Right renal pelvis (tissue), 4 donors: Measurements from ENCODE around the gene LIN7B. TPM values are rescaled to one million over a fixed set of nuclear protein-coding genes. Genes with fewer than 3 reads are reported as not detected.
"Not testable (repeated sequence)": the region's sequence is repeated elsewhere in the genome, so short reads cannot be mapped to it uniquely, and the experiment has no call there.

Experiments used
- DNase-seq, 4 donors: peaks; one replicate each; pipeline ENCODE4 v3.0.0-alpha.2; 2013; ENCODE audit warnings: low read depth in 4 of 4, low spot score in 3 of 4, missing footprints in 1 of 4
- polyA plus RNA-seq, 4 donors: library from polyadenylated mRNA; unstranded; fragments of 120-200 nt; gene quantifications; one replicate each; pipeline ENCODE4 v1.2.1, GENCODE V29; 2013; ENCODE audit not compliant: insufficient read length in 4 of 4

Gene LIN7B, protein sequence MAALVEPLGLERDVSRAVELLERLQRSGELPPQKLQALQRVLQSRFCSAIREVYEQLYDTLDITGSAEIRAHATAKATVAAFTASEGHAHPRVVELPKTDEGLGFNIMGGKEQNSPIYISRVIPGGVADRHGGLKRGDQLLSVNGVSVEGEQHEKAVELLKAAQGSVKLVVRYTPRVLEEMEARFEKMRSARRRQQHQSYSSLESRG
- 1 to 10 TPM; 7.7 to 8.9 (median 8.2) TPM for polyA plus RNA-seq

- DNase-seq = peak in 1 of 4 donors; percentile 63
Observed at GRCh38 chr19:49113762-49114629, at the start of gene LIN7B. Gene LIN7B (plus strand): TSS chr19:49114370. CDS start chr19:49114405, 35 bp downstream.

DNA sequence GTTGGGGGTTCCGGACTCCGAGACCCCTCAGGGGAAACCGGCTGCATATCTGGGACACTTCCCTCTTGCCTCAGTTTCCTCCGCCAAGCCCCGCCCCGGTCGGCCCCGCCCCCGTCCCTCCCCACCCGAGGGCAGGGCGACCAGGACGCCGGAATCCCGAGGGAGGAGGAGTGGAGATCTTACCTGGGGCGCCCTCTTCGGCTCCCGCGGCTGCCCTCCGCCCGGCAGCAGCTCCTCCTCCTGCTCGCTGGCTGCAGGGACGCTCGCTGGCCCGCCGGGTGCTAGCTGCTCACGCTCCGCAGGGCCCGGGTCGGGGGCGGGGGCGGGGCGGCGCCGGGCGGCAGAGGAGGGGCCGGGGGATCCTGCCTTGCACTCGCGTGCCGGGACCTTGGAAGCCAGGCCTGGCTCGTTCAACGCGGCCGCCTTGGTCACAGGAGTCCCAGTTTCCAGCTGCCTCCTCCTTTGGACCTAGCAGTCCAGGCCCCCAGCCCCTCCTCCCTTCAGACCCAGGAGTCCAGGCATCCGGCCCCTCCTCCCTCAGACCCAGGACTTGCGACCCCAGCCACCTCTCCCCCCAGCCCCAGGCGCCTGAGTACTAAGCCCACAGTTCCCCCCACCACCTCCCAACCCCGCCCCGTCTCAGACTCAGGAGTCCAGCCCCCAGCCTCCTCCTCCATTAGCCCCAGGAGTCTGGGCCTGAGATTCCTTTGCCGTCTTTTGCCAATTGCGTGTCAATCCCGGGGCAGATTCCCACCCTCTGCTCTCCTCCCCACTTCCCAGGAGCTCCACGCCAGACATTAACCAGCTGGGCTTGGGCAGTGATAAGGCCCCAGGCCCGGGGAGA is 49.2 kb upstream of the LIN7B start, which contains the start of gene NTF4:
Gene NTF4 (minus strand): TSS at position 51 of the 844 bp plus-strand sequence. CDS start 2,821 bp downstream, outside the sequence.
- no peak for DNase-seq

DNA sequence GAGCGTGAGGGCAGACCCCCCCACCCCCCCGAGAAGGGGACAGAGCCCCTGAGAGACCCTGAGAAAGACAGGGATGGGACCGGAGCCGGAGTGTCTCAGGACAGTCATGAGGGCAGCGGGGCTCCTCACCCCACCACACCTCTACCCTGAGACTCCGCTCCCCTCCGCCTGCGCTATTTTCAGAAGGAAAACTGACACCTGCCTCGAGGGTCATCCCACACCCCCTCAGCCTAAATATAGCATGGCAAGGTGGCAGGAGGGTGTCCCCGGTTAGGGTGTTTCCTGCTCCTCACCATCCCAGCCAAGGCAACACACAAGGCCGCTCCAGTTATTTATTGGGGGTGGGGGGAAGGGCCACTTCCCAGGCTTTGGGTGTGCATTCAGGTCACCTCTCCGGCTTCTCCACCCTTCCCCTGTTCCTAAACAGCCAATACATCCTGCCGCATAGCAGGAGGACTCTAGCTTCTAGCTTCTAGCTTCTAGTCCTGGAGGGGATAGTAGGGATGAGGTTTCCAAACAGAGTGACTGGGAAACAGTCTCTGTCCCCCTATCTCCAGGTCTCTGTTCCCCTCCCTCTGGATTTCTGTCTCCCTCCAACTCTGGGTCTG is 48.2 kb upstream of the LIN7B start:
- no peak for DNase-seq

GRCh38 chr19:49067554-49067953 is 46.6 kb upstream of the LIN7B start:
- no peak for DNase-seq

DNA sequence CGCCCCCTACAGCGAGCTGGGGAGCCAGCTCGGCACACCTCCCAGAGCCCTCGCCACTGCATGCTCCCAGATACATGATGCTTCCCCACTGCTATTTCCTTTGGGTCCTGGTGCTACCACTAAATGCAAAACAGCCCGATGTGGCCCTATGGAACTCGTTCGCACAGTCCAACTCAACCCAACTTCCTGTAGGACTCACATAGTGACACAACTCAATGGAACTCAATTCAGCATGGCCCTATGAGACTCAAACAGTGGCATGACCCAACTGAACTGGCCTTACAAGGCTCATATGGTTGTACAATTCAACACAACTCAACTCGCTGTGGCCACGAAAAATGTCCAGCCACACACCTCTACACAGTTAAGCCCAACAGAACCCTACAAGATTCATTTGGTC is 45.1 kb upstream of the LIN7B start:
- no peak for DNase-seq

- no peak for DNase-seq
Observed at GRCh38 chr19:49070416-49070815, 43.8 kb upstream of the LIN7B start.

- no peak for DNase-seq
Observed at GRCh38 chr19:49071860-49072547, 42.2 kb upstream of the LIN7B start.

DNA sequence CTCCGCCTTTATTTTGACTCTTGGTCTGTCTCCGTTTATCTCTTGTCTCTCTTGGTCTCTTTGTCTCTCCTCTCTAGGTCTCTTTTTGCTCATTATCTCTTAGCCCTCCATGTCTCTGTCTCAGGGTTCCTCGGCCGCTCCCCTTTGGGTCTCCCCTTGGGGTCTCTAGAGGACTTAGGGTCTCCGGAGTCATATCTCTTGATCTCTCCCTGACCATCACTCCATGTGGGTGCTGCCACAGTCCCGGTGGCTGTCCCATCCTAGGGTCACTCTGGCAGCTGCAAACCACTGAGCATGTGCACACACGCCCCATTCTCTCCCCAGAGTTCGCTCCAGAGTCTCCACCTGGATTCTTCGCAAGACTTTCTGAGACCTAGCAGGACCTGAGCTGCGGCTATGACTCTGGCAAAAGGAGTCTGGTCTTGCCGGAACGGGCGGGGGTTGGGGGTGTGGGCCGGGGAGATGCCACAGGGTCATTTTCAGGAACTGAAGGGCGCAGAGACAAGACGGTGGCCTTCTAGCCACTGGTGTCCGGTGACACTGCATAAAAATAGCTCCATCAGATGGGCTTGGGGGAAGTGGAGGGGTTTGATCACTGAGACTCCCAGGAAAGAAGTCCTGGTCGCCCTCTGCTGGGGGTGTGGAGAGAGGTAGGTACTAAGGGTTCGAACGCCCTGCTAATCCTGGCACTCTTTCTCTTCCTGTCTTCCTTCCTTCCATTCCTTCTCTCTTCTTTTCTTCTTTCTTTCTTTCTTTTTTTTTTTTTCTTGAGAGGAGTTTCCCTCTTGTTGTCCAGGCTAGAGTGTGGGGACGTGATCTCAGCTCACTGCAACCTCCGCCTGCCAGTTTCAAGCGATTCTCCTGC is 40.4 kb upstream of the LIN7B start:
- no peak for DNase-seq

GRCh38 chr19:49074869-49075268 is 39.3 kb upstream of the LIN7B start:
- DNase-seq = not testable (repeated sequence)

DNA sequence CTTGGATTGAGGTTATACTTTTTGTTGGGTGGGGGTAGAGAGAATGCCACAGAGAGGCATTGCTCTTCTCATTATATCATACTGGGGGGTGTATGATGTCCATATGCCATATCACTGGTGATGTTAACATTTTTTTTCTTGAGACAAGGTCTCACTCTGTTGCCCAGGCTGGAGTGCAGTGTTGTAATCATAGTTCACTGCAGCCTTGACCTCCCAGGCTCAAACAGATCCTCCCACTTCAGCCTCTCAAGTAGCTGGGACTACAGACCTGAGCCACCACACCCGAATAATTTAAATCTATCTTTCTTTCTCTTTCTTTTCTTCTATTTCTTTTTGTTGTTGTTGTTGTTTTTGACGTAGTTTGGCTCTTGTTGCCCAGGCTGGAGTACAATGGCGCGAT is 33.8 kb upstream of the LIN7B start:
- DNase-seq = no peak

DNA sequence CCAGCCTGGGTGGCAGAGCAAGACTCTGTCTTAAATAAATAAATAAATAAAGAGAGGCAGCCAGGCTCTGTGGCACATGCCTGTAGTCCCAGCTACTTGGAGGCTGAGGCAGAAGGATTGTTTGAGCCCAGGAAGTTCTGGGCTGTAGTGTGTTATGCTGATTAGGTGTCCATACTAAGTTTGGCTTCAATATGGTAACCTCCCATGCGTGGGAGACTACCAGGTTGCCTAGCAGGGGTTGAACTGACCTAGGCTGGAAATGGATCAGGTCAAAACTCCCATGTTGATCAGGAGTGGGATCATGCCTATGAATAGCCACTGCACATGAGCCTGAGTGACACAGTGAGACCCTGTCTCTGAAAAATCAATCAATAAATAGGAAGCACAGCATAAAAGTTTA is 32.9 kb upstream of the LIN7B start:
- no peak for DNase-seq

GRCh38 chr19:49084206-49085019 is 29.8 kb upstream of the LIN7B start:
- no peak for DNase-seq

- peak; percentile 97 to 100 (median 98) for DNase-seq
Observed at GRCh38 chr19:49085020-49085867, 28.9 kb upstream of the LIN7B start, which contains the start of gene SNRNP70. Gene SNRNP70 (plus strand): TSS chr19:49085451. CDS start chr19:49086415, 964 bp downstream.

DNA sequence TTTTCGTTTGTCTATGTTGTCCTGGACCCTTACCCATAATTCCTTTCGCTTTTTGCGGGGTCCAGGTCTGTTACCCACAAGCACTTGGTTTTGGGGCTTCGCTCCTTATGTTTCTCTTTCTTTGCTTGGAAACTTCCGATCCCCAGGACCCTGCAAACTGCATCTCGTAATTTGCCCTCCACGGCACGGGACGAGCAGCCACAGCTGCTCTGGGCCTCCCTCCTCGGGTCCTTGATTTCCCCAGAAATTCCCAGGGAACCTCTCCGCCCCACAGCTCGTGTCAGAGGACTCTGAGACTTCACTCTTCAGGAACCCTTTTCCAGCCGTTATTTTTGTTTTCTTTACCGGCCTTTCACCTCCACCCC is 28.3 kb upstream of the LIN7B start:
- DNase-seq = no peak

- no peak for DNase-seq
Observed at GRCh38 chr19:49086296-49086695, 27.9 kb upstream of the LIN7B start.

- no peak for DNase-seq
Observed at GRCh38 chr19:49091391-49092038, 22.7 kb upstream of the LIN7B start.

DNA sequence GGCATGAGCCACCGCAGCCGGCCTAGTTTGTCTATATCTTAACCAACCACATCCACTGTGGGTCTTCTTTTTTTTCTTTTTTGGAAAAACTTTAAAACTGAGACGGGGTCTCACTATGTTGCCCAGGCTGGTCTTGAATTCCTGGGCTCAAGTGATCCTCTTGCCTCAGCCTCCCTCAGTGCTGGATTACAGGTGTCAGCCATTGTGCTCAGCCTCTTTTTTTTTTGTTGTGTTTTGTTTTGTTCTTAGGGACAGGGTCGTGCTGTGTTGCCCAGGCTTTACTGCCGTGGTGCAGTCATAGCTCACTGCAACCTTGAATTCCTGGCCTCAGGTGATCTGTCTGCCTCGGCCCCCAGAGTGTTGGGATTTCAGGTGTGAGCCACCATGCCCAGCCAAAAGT is 21.5 kb upstream of the LIN7B start:
- DNase-seq = no peak
